PC-9 (cell line): ENCODE measurements around the gene PRKG1. TPM values are rescaled to one million over a fixed set of nuclear protein-coding genes. Genes with fewer than 3 reads are reported as not detected.

Experiments used
- BruUV-seq: library from RNA; stranded (reverse); fragments of 400-500 nt; replicated peaks from 2 replicates; lab custom pipeline; 2021; lab: Mats Ljungman, UMichigan
- CTCF ChIA-PET: fragments of 300-600 bp; sonication (Branson Sonifier 250); formaldehyde crosslinking; loops from one replicate; lab custom pipeline; 2022; ENCODE audit warnings: antibody characterized with exemption; lab: Charles Lee
- POLR2A ChIA-PET: fragments of 300-600 bp; sonication (Branson Sonifier 250); formaldehyde crosslinking; loops from one replicate; lab custom pipeline; 2022; ENCODE audit warnings: antibody characterized with exemption; ENCODE audit not compliant: unreplicated experiment; lab: Charles Lee
- DNase-seq, 2 experiments: peaks; one replicate each; pipeline versions ENCODE4 v3.0.0 to v3.0.0-alpha.2; 2015 to 2022; ENCODE audit warnings: mixed read lengths in 1 of 2
- H2AFZ ChIP-seq: fragments of 200-600 bp; sonication (generic); 2 replicates; pipeline ENCODE4 v1.8.1; 2017; ENCODE audit warnings: antibody characterized with exemption
- H3F3A ChIP-seq: fragments of 200-600 bp; sonication (generic); 2 replicates; pipeline ENCODE4 v1.8.1; 2017; ENCODE audit warnings: antibody characterized with exemption, mild to moderate bottlenecking, low read depth; ENCODE audit not compliant: insufficient read depth
- H3K27ac ChIP-seq: fragments of 200-600 bp; sonication (generic); 2 replicates; pipeline ENCODE4 v1.6.1; 2016; ENCODE audit warnings: mixed run types
- H3K27me3 ChIP-seq: fragments of 200-600 bp; sonication (generic); 2 replicates; pipeline ENCODE4 v1.6.1; 2016; ENCODE audit warnings: low read depth, mixed run types; ENCODE audit not compliant: insufficient read depth
- H3K36me3 ChIP-seq: fragments of 200-600 bp; sonication (generic); 2 replicates; pipeline ENCODE4 v1.6.1; 2016; ENCODE audit warnings: low read depth, mixed run types
- H3K4me1 ChIP-seq: fragments of 200-600 bp; sonication (generic); replicated peaks from 2 replicates; pipeline ENCODE4 v1.6.1; 2016; ENCODE audit warnings: mixed run types; ENCODE audit not compliant: insufficient read depth
- H3K4me2 ChIP-seq: fragments of 200-600 bp; sonication (generic); 2 replicates; pipeline ENCODE4 v1.6.1; 2017; ENCODE audit warnings: mixed run types
- H3K4me3 ChIP-seq: fragments of 200-600 bp; sonication (generic); 2 replicates; pipeline ENCODE4 v1.6.1; 2016; ENCODE audit warnings: mixed run types
- H3K79me2 ChIP-seq: fragments of 200-600 bp; sonication (generic); 2 replicates; pipeline ENCODE4 v1.6.1; 2017; ENCODE audit warnings: low read depth, mixed run types
- H3K9me2 ChIP-seq: fragments of 200-600 bp; sonication (generic); 2 replicates; pipeline ENCODE4 v1.8.1; 2017; ENCODE audit warnings: mild to moderate bottlenecking; ENCODE audit not compliant: insufficient read depth
- H3K9me3 ChIP-seq: fragments of 200-600 bp; sonication (generic); 2 replicates; pipeline ENCODE4 v1.8.1; 2016; ENCODE audit warnings: low read depth; ENCODE audit not compliant: insufficient read depth
- H4K20me1 ChIP-seq: fragments of 200-600 bp; sonication (generic); 2 replicates; pipeline ENCODE4 v1.8.1; 2017; ENCODE audit not compliant: insufficient read depth
- EZH2 ChIP-seq: fragments of 200-600 bp; sonication (generic); IDR thresholded peaks from 2 replicates; pipeline ENCODE4 v1.8.0; 2017; ENCODE audit warnings: antibody characterized with exemption, low read depth
- intact Hi-C: fragments of 100-400 bp; cut with micrococcal nuclease; formaldehyde crosslinking; loops from one replicate; pipeline ENCODE4 v1.10.0; 2022; ENCODE audit not compliant: unreplicated experiment
- total RNA-seq: library from RNA; stranded (reverse); gene quantifications from 2 replicates; pipeline ENCODE4 v1.2.3, GENCODE V29; 2021
- TF ChIP-seq, protein P1 (sequence below): fragments of 200-600 bp; sonication (generic); conservative IDR thresholded peaks from 2 replicates; pipeline ENCODE4 v1.6.1; 2017; ENCODE audit warnings: mixed run types, antibody characterized with exemption, mild to moderate bottlenecking, moderate library complexity

The PRKG1 gene
- total RNA-seq, 1 experiment from 2014 or later, result 0.70 TPM

DNA sequence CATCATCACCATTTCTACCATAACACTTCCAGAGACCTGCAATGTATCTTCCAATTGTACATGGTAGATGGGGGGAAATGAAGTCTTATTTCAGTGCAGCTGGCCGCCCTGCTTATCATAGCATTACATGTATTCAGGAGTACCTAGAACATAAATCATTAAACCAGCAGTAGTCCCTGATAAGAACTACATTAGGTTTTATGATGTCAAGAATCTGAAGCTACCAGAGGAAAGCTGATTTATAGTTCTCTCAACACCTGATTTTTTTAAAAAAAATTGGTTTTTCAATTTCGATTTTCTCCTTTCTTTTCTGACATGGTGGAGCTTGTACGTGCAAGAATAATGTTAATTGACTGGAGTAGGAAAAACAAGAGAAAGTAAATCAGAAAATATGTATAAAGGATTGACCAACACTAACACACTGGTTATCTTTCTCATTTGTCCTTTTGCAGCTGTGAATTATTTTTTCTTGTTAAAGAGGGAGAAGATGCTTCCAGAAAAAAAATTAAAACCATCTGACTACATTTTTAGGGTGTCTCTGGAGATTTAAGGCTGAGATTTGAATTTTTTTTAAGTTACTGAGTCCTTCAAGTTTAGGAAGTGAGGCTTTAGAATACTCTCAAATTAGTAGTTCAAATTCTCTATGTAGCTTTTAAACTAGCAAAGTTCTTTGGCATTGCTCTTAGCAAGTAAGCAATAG is 566.0 kb downstream of the PRKG1 start:
- CTCF ChIA-PET, result no interaction called here
- POLR2A ChIA-PET, result no interaction called here

DNA sequence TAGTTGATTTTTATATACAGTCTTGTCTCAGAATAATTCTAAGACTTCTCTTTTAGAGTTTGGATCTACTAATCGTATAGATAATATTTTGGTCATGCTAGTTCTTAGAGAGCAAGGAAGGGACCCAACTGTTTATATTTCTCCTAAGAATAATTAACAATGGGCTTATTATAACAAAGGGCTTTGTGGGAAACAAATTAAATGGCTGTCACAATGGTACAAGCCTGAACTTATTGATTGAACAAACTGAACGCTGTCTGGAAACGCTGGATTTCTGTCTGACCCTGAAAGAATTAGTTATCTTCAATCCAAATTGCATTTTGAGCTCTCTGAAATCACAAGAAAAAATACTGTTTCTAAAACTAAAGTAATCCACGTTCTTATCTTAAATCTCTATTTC is 568.3 kb downstream of the PRKG1 start:
- POLR2A ChIA-PET, result no interaction called here
- no peaks in the 10 kb centered on the region for H3F3A ChIP-seq
- no peaks in the 10 kb centered on the region for H3K27me3 ChIP-seq
- no peak overlapping the region for H3K4me2 ChIP-seq
- DNase-seq, result no peak
- H4K20me1 ChIP-seq, result no peaks in the 10 kb centered on the region
- no peaks in the 10 kb centered on the region for H3K36me3 ChIP-seq
- no peaks in the 10 kb centered on the region for H3K9me2 ChIP-seq
- TF ChIP-seq, protein P1, sequence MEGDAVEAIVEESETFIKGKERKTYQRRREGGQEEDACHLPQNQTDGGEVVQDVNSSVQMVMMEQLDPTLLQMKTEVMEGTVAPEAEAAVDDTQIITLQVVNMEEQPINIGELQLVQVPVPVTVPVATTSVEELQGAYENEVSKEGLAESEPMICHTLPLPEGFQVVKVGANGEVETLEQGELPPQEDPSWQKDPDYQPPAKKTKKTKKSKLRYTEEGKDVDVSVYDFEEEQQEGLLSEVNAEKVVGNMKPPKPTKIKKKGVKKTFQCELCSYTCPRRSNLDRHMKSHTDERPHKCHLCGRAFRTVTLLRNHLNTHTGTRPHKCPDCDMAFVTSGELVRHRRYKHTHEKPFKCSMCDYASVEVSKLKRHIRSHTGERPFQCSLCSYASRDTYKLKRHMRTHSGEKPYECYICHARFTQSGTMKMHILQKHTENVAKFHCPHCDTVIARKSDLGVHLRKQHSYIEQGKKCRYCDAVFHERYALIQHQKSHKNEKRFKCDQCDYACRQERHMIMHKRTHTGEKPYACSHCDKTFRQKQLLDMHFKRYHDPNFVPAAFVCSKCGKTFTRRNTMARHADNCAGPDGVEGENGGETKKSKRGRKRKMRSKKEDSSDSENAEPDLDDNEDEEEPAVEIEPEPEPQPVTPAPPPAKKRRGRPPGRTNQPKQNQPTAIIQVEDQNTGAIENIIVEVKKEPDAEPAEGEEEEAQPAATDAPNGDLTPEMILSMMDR, result no peak
- TF ChIP-seq EZH2, result no peak
- no peaks in the 10 kb centered on the region for H3K4me1 ChIP-seq
- no peaks in the 10 kb centered on the region for H3K9me3 ChIP-seq
- no peak overlapping the region for H3K27ac ChIP-seq
- H3K79me2 ChIP-seq, result no peaks in the 10 kb centered on the region
- no peak overlapping the region for H2AFZ ChIP-seq
- no TSS peak for BruUV-seq
- CTCF ChIA-PET, result no interaction called here
- H3K4me3 ChIP-seq, result no peak overlapping the region
- intact Hi-C loops, result no loop called here

More for the DNA sequence above, 566.0 kb downstream of the PRKG1 start:
- Histone ChIP-seq H3F3A (no peaks in the 10 kb centered on the region), H3K27me3 (no peaks in the 10 kb centered on the region), H3K9me2 (no peaks in the 10 kb centered on the region), H3K4me3 (no peak overlapping the region), H3K79me2 (no peaks in the 10 kb centered on the region), H3K4me2 (no peak overlapping the region), H2AFZ (no peak overlapping the region), H4K20me1 (no peaks in the 10 kb centered on the region), H3K36me3 (no peaks in the 10 kb centered on the region), H3K4me1 (no peaks in the 10 kb centered on the region), H3K27ac (no peak overlapping the region), H3K9me3 (no peaks in the 10 kb centered on the region)
- TF ChIP-seq, protein P1, result no peak
- TF ChIP-seq EZH2, result no peak
- no TSS peak for BruUV-seq
- no peak for DNase-seq
- intact Hi-C loops, result no loop called here

DNA sequence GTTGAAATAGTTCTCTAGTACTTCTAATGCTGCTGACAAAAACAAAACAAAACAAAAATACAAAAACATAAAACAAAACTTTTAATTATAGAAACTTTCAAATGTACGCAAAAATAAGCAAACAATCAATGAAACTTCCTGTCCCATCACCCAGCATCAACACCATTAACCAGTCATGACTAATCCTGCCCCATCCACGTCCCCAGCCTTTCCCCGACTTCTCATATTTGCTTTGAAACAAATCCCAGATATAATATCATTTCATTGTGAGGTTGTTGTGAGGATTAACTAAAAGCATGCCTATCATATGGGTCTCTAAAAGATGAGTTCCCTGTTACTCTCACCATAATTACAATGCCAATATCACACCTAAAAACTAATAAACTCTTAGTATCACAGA is 569.4 kb downstream of the PRKG1 start:
- H3K9me2 ChIP-seq, result no peaks in the 10 kb centered on the region
- ChIA-PET CTCF (no interaction called here), POLR2A (no interaction called here)
- no peaks in the 10 kb centered on the region for H3F3A ChIP-seq
- no peak overlapping the region for H3K4me3 ChIP-seq
- H2AFZ ChIP-seq, result no peak overlapping the region
- no peaks in the 10 kb centered on the region for H4K20me1 ChIP-seq
- no peak overlapping the region for H3K27ac ChIP-seq
- no peaks in the 10 kb centered on the region for H3K79me2 ChIP-seq
- H3K36me3 ChIP-seq, result no peaks in the 10 kb centered on the region
- no peaks in the 10 kb centered on the region for H3K4me1 ChIP-seq
- H3K9me3 ChIP-seq, result no peaks in the 10 kb centered on the region
- no peaks in the 10 kb centered on the region for H3K27me3 ChIP-seq
- BruUV-seq, result no TSS peak
- H3K4me2 ChIP-seq, result no peak overlapping the region
- intact Hi-C loops, result no loop called here
- no peak for DNase-seq
- TF ChIP-seq, protein P1, result no peak
- no peak for TF ChIP-seq EZH2
